T-helper 2 cell (primary cell): ENCODE data around the gene RAB3IL1.
"Not testable (repeated sequence)": the region's sequence is repeated elsewhere in the genome, so short reads cannot be mapped to it uniquely, and the experiment has no call there.

Source experiments
- DNase-seq, 5 experiments: peaks; one replicate each; pipeline versions ENCODE4 v3.0.0 to v3.0.0-alpha.2; 2012 to 2022

Gene RAB3IL1

GRCh38 chr11:61883947-61884346, 33.4 kb downstream of the RAB3IL1 start:
- DNase-seq: no peak

DNA sequence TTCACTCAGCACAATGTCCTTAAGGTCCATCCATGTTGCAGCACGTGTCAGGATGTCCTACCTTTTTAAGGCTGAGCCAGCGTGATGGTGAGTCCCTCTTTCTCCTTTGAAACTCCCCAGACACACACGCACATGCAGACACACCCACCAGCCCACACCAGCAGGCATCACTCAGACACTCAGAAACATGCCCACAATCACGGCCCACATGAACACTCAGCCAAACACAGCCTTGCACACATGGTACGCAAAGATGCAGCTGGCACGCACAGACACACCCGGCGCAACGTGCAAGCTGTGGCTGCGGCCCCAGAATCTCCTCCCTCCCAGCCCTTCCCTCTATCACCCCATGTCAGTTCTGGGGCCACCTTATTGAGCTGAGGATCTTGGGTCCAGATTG, 34.0 kb downstream of the RAB3IL1 start:
- no peak for DNase-seq

- DNase-seq: no peak
Measured at GRCh38 chr11:61882879-61883278, 34.5 kb downstream of the RAB3IL1 start.

DNA sequence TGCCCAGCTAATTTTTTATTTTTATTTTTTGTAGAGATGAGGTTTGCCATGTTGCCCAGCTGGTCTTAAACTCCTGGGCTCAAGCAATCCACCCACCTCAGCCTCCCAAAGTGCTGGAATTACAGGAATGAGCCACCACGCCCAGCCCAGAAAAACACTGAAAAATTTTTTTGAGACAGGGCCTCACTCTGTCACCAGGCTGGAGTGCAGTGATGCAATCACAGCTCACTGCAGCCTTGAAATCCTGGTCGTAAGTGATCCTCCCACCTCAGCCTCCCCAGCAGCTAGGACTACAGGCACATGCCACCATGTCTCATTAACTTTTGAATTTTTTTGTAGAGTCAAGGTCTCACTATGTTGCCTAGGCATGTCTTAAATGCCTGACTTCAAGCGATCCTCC, 35.1 kb downstream of the RAB3IL1 start:
- not testable (repeated sequence) for DNase-seq

GRCh38 chr11:61881397-61881796, 36.0 kb downstream of the RAB3IL1 start:
- no peak for DNase-seq

- DNase-seq: no peak
Measured at GRCh38 chr11:61880454-61880853, 36.9 kb downstream of the RAB3IL1 start.

- no peak for DNase-seq
Measured at GRCh38 chr11:61880031-61880430, 37.3 kb downstream of the RAB3IL1 start.

- DNase-seq: no peak
Measured at GRCh38 chr11:61879152-61879551, 38.2 kb downstream of the RAB3IL1 start.

- DNase-seq: no peak
Measured at GRCh38 chr11:61875698-61876097, 41.7 kb downstream of the RAB3IL1 start.

GRCh38 chr11:61874853-61875252, 42.5 kb downstream of the RAB3IL1 start:
- no peak for DNase-seq

GRCh38 chr11:61874377-61874809, 43.0 kb downstream of the RAB3IL1 start:
- DNase-seq: no peak

- DNase-seq: no peak
Measured at GRCh38 chr11:61873588-61874376, 43.6 kb downstream of the RAB3IL1 start.

GRCh38 chr11:61872935-61873565, 44.3 kb downstream of the RAB3IL1 start:
- DNase-seq: no peak

DNA sequence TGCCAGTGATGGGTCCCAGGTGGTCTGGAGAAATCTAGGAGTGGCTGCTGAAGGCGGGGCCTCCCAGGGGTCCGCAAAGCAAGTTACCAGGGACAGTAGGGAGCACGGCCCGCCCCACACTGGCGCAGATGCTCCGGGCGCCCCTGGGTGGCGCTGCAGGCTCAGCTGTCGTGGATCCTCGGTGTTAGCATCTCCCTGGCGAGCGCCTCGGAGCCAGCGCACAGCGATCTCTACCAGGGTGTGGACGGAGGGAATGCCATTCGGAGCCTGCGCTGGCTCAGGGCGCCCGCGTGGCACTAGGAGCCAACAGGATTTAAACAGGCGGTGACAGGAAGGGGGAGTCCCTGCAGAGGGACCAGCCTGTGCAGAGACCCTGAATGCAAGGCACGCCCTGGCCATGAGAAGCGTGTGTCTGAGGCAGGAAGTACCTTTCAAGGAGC, 46.2 kb downstream of the RAB3IL1 start:
- DNase-seq: peak; percentile 17 to 75 (median 47)

GRCh38 chr11:61870541-61871031, 46.8 kb downstream of the RAB3IL1 start:
- DNase-seq: no peak

GRCh38 chr11:61869708-61870451, 47.5 kb downstream of the RAB3IL1 start:
- no peak for DNase-seq

DNA sequence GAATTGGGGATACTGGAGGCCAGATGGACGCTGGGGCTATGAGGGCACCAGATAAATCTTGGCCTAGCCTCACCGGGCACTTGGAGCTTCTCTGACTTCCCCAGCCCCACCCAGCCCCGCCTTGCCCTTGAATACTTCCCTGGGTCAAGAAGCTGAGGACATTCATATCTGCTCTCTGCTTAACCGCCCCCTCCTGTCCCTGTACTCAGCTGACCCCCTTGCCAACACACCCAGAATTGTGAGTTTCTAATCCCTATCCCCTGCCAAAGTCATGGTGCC, 48.0 kb downstream of the RAB3IL1 start:
- DNase-seq: no peak

DNA sequence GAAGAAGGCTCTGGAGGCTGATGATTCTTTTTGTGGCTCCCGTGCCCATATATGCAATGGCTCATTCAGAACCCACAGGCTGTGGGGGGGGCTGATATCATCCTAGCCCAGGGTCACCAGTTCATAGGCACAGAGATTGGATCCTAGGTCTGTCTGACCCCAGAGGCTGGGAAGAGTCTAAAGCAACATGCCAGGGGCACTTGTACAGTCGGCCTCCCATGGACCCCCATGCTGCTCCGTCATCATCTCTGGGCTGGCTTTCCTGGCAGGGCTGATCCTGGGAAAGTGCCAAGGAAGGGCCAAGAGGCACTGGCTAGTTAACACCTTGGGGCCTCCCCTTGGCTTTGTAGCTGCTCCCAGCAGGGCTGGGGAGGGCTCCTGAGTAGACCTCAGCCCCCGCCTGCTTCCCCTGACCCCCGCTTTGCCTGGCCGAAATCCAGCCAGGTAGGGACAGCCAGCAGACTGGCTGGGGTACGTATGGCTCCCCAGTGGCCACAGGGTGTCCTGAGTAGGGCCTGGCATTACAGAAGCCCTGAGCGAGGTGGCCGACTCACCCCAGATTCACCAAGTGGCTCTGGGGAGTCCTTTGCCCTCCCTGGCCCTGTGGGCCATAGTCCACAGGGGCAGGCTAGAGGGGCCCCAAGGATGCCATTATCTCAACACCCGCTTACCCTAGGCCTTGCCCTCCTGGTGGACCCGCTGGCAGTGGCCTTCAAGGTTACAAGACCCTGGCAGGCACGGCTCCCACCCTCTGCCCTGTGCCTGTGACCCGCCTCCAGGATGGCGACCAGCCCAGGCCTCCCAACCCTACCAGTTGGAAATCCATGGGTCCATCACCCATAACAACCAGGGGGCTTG, 48.6 kb downstream of the RAB3IL1 start:
- no peak for DNase-seq

DNA sequence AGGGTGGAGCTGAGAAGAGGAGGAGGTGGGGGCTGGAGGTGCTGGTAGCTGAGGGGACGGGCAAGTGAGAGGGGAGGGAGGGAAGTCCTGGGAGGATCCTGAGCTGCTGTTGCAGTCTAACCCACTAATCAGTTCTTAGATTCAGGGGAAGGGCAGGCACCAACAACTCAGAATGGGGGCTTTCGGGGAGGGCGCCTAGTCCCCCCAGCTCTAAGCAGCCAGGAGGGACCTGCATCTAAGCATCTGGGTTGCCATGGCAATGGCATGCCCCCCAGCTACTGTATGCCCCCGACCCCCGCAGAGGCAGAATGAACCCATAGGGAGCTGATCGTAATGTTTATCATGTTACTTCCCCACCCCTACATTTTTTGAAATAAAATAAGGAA, 50.4 kb downstream of the RAB3IL1 start:
- no peak for DNase-seq

- DNase-seq: no peak
Measured at GRCh38 chr11:61866231-61866957, 51.0 kb downstream of the RAB3IL1 start.

DNA sequence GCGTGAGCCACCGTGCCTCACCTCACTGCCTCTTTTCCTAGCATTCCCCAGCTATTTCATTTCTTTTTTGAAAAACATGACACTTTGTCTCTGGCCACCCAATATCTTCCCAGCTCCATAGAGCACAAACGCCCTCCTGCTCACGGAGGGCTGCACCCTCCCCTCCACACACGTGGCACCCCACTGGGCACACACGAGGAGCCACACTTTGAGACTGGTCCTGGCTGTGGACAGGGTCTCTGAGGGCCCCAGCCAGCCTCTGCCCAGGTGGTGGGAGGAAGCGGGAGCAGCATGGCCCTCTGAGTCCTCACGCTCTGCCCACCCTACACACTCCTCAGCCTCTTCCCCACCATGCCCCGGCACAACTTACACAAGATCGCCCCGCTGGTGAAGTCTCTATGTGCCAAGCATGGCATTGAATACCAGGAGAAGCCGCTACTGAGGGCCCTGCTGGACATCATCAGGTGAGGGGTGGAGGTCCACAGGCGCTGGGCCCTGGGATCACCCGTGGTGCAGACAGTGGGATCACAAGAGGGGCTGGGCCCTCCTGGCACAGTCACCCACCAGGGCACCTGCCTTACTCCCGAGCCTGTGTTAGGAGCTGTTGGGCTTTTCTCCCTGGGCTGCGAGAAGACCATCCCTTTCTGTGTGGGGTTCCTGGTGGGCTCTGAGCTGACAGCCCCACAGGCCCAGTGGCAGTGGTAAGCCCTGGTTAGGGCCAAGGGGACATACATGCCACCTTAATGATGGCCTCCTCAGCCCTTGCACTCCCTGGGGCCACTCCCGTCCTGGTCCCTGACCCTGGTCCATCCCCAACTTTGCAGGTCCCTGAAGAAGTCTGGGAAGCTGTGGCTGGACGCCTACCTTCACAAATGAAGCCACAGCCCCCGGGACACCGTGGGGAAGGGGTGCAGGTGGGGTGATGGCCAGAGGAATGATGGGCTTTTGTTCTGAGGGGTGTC, 52.3 kb downstream of the RAB3IL1 start:
- no peak for DNase-seq
